PC-3 (cell line): Measurements from ENCODE around the gene TGM5. TPM values are rescaled to one million over a fixed set of nuclear protein-coding genes. Genes with fewer than 3 reads are reported as not detected.

Experiments
- ATAC-seq: fragments of 200-7000 bp; cut with Tn5 transposase; 2 replicates; pipeline ENCODE4 v1.9.1; 2020; ENCODE audit warnings: mild to moderate bottlenecking, moderate library complexity
- BruUV-seq: library from RNA; stranded (reverse); fragments of 400-500 nt; replicated peaks from 2 replicates; lab custom pipeline; 2021; lab: Mats Ljungman, UMichigan
- CTCF ChIA-PET: fragments of 300-600 bp; sonication (Branson Sonifier 250); formaldehyde crosslinking; loops from one replicate; lab custom pipeline; 2022; ENCODE audit warnings: antibody characterized with exemption; lab: Charles Lee
- POLR2A ChIA-PET: fragments of 300-600 bp; sonication (Branson Sonifier 250); formaldehyde crosslinking; loops from one replicate; lab custom pipeline; 2022; ENCODE audit warnings: antibody characterized with exemption; ENCODE audit not compliant: unreplicated experiment; lab: Charles Lee
- DNase-seq: peaks from one replicate; pipeline ENCODE4 v3.0.0-alpha.2; 2015
- H2AFZ ChIP-seq: fragments of 300-600 bp; sonication (generic); 2 replicates; pipeline ENCODE4 v1.6.0; 2016; ENCODE audit warnings: antibody characterized with exemption, low read length
- H3F3A ChIP-seq: fragments of 300-600 bp; sonication (generic); one replicate; pipeline ENCODE4 v1.6.0; 2017; ENCODE audit warnings: antibody characterized with exemption, low read length, control low read depth, mild to moderate bottlenecking; ENCODE audit not compliant: unreplicated experiment
- H3K27ac ChIP-seq: fragments of 300-600 bp; sonication (generic); 2 replicates; pipeline ENCODE4 v1.5.1; 2016; ENCODE audit warnings: mild to moderate bottlenecking, low read length
- H3K27me3 ChIP-seq: fragments of 300-600 bp; sonication (generic); 2 replicates; pipeline ENCODE4 v1.6.1; 2016; ENCODE audit warnings: low read length, mixed read lengths
- H3K36me3 ChIP-seq: fragments of 300-600 bp; sonication (generic); 2 replicates; pipeline ENCODE4 v1.6.1; 2016; ENCODE audit warnings: low read depth, mixed run types, low read length, mixed read lengths
- H3K4me1 ChIP-seq: fragments of 300-600 bp; sonication (generic); 2 replicates; pipeline ENCODE4 v1.5.1; 2016; ENCODE audit warnings: low read length; ENCODE audit not compliant: insufficient read depth
- H3K4me2 ChIP-seq: fragments of 300-600 bp; sonication (generic); 2 replicates; pipeline ENCODE4 v1.6.0; 2016; ENCODE audit warnings: low read length
- H3K4me3 ChIP-seq: fragments of 300-600 bp; sonication (generic); 2 replicates; pipeline ENCODE4 v1.5.1; 2016; ENCODE audit warnings: mild to moderate bottlenecking, low read length, mixed read lengths
- H3K79me2 ChIP-seq: fragments of 300-600 bp; sonication (generic); 2 replicates; pipeline ENCODE4 v1.6.1; 2017; ENCODE audit warnings: low read length, mixed read lengths
- H3K9ac ChIP-seq: fragments of 300-600 bp; sonication (generic); 2 replicates; pipeline ENCODE4 v1.6.0; 2016; ENCODE audit warnings: mild to moderate bottlenecking, low read length
- H3K9me2 ChIP-seq: fragments of 300-600 bp; sonication (generic); replicated peaks from 2 replicates; pipeline ENCODE4 v1.6.1; 2016; ENCODE audit warnings: mixed run types, low read length, mixed read lengths
- H3K9me3 ChIP-seq: fragments of 300-600 bp; sonication (generic); 2 replicates; pipeline ENCODE4 v1.6.1; 2016; ENCODE audit warnings: low read length, mixed read lengths
- H4K20me1 ChIP-seq: fragments of 300-600 bp; sonication (generic); 2 replicates; pipeline ENCODE4 v1.6.1; 2016; ENCODE audit warnings: low read length, mixed read lengths
- CTCF ChIP-seq: fragments of 300-600 bp; sonication (generic); conservative IDR thresholded peaks from 2 replicates; pipeline ENCODE4 v1.5.1; 2017; ENCODE audit warnings: antibody characterized with exemption, low read depth, mild to moderate bottlenecking, low read length
- EZH2 ChIP-seq: fragments of 300-600 bp; sonication (generic); IDR thresholded peaks from one replicate; pipeline ENCODE4 v1.6.1; 2017; ENCODE audit warnings: antibody characterized with exemption, mild to moderate bottlenecking, low read length; ENCODE audit not compliant: unreplicated experiment
- EZH2phosphoT487 ChIP-seq: fragments of 300-600 bp; sonication (generic); IDR thresholded peaks from 2 replicates; pipeline ENCODE4 v1.6.1; 2018; ENCODE audit warnings: mild to moderate bottlenecking, antibody characterized with exemption, low read length, borderline replicate concordance
- intact Hi-C: fragments of 100-400 bp; cut with micrococcal nuclease; formaldehyde crosslinking; loops from 2 replicates; pipeline ENCODE4 v1.9.0; 2023
- total RNA-seq: library from RNA; depleted of rRNA; stranded (reverse); fragments of >200 nt; gene quantifications from 2 replicates; pipeline ENCODE4 v1.2.3, GENCODE V29; 2014

The TGM5 gene
- total RNA-seq, 1 experiment from 2014 or later: not detected

GRCh38 chr15:43225201-43225949 lies 41.4 kb downstream of the TGM5 start:
- POLR2A ChIA-PET: interaction anchor here (0.6 kb wide), 1 partner anchor 286 kb away, joined by 4 read pairs; no protein-coding TSS in a partner anchor
- no peak for TF ChIP-seq EZH2phosphoT487
- TF ChIP-seq CTCF: peak; percentile 93
- H3K9me2 ChIP-seq: no peaks in the 10 kb centered on the region
- H3F3A ChIP-seq: no peaks in the 10 kb centered on the region
- intact Hi-C loops: loop anchor here (1.0 kb wide), 1 partner anchor 60 kb away; no protein-coding TSS in a partner anchor
- CTCF ChIA-PET: interaction anchor here (0.6 to 2.1 kb wide), 8 partner anchors 19 to 112 kb away, joined by 3 to 58 read pairs (median 4); no protein-coding TSS in a partner anchor
- no peak overlapping the region for H3K9ac ChIP-seq
- H3K4me2 ChIP-seq: no peak overlapping the region
- no peak overlapping the region for H3K4me3 ChIP-seq
- no TSS peak for BruUV-seq
- DNase-seq (peak; percentile 84), ATAC-seq (peak; percentile 99)
- no peak overlapping the region for H2AFZ ChIP-seq
- H4K20me1 ChIP-seq: no peaks in the 10 kb centered on the region
- no peaks in the 10 kb centered on the region; the same call in 1 of the 2 replicates for H3K27me3 ChIP-seq
- H3K27ac ChIP-seq: no peak overlapping the region
- no peaks in the 10 kb centered on the region; the same call in 1 of the 2 replicates for H3K36me3 ChIP-seq
- no peaks in the 10 kb centered on the region for H3K4me1 ChIP-seq
- H3K79me2 ChIP-seq: no peaks in the 10 kb centered on the region
- H3K9me3 ChIP-seq: no peaks in the 10 kb centered on the region

- H3K4me3 ChIP-seq: no peak overlapping the region
- H4K20me1 ChIP-seq: no peaks in the 10 kb centered on the region
- intact Hi-C loops: no loop called here
- POLR2A ChIA-PET: no interaction called here
- no peaks in the 10 kb centered on the region for H3F3A ChIP-seq
- H3K4me1 ChIP-seq: peaks cover under 1% of the 10 kb centered on the region; the same call in 1 of the 2 replicates
- no peaks in the 10 kb centered on the region for H3K27me3 ChIP-seq
- H3K79me2 ChIP-seq: no peaks in the 10 kb centered on the region
- ATAC-seq (no peak), DNase-seq (no peak)
- no peaks in the 10 kb centered on the region; the same call in 1 of the 2 replicates for H3K36me3 ChIP-seq
- no peak overlapping the region for H2AFZ ChIP-seq
- H3K9ac ChIP-seq: no peak overlapping the region
- CTCF ChIA-PET: no interaction called here
- no peak overlapping the region for H3K27ac ChIP-seq
- TF ChIP-seq EZH2 (no peak), CTCF (no peak), EZH2phosphoT487 (no peak)
- H3K4me2 ChIP-seq: no peak overlapping the region
- no TSS peak for BruUV-seq
- no peaks in the 10 kb centered on the region for H3K9me2 ChIP-seq
- no peaks in the 10 kb centered on the region for H3K9me3 ChIP-seq
Measured at GRCh38 chr15:43221422-43221821, 45.3 kb downstream of the TGM5 start.

- Histone ChIP-seq H3K9ac (no peak within 1 kb of the TSS), H3K4me2 (no peak within 1 kb of the TSS), H3K9me3 (no peaks in the 10 kb centered on the region), H4K20me1 (no peaks in the 10 kb centered on the region), H3F3A (no peaks in the 10 kb centered on the region), H3K4me3 (no peak within 1 kb of the TSS), H2AFZ (no peak within 1 kb of the TSS), H3K4me1 (peaks cover 5% of the 10 kb centered on the region; the same call in 1 of the 2 replicates), H3K79me2 (no peaks in the 10 kb centered on the region), H3K36me3 (no peaks in the 10 kb centered on the region; the same call in 1 of the 2 replicates), H3K27ac (no peak within 1 kb of the TSS), H3K9me2 (no peaks in the 10 kb centered on the region), H3K27me3 (no peaks in the 10 kb centered on the region)
- DNase-seq (no peak), ATAC-seq (no peak)
- BruUV-seq: no TSS peak
- intact Hi-C loops: no loop called here
- POLR2A ChIA-PET: no interaction called here
- CTCF ChIA-PET: no interaction called here
- TF ChIP-seq CTCF (no peak), EZH2phosphoT487 (no peak)
Measured at GRCh38 chr15:43220991-43221403, 45.7 kb downstream of the TGM5 start, which contains the start of gene EPB42. TSS of gene EPB42 (minus strand) at chr15:43221018. CDS start at chr15:43220825, 193 bp downstream.
